Stimulated activated CD8-positive, alpha-beta memory T cell treated with anti-CD3 and anti-CD28 coated beads, Interleukin-7, amount 100 ng/mL, for 4 hours (primary cell): ENCODE data around the gene TTLL1.
"Not testable (repeated sequence)": the region's sequence is repeated elsewhere in the genome, so short reads cannot be mapped to it uniquely, and the experiment has no call there.

Experiments
- DNase-seq, 2 donors: peaks; one replicate each; pipeline ENCODE4 v3.0.0-alpha.2; 2020; ENCODE audit warnings: low read depth in 2 of 2

Gene TTLL1

DNA sequence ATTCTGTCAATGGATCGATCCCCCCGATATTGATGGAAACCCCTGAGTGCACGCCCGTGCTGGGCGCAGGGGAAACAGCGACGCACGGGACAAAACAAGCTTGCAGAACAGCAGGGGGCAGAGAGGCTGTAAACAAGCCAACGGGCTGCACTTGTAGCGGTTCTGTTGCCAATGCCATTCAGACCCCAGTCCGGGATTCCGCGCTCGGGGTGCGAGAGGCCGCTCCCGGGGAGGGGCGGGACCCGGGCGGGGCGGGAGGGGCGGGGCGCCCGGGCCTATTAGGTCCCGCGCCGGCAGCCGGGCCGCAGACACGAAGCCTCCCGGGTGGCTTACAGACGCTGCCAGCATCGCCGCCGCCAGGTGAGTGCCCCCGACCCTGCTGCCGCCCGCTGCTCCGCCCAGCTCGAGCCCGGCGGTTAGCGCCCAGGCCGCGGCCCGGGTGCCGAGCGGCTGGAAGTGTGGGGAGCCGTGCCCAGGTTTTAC is 21.3 kb upstream of the TTLL1 start, which contains the start of gene BIK:
TSS of gene BIK (plus strand) at position 307 of the 483 bp plus-strand sequence. CDS start 13,273 bp downstream, outside the sequence.
- DNase-seq = peak in 1 of 2 donors; percentile 30

DNA sequence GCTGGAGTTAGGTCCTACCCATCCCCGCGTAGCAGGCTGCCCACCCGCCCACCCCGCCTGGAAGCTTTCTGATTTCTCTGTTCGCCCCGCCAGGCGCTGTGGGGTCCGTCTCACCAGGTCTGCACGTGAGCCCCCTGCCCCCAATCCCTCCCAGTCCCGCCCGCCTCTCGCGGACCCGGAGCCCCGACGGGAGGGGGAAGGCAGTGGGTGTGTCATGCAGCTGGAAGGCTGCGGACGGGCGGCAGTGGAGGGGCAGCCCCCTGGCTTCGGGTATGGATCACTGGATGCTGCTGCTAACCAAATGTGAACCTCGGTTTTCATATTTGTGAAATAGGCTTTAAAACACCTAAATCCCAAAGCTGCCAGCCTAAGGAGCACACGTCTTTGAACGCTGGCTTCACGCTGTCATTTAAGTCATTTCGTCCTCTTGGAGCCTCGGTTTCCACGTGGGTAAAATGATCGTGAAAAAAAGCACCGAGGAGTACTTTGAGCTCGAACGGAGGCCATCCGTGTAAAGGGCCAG is 20.8 kb upstream of the TTLL1 start:
- DNase-seq = no peak

DNA sequence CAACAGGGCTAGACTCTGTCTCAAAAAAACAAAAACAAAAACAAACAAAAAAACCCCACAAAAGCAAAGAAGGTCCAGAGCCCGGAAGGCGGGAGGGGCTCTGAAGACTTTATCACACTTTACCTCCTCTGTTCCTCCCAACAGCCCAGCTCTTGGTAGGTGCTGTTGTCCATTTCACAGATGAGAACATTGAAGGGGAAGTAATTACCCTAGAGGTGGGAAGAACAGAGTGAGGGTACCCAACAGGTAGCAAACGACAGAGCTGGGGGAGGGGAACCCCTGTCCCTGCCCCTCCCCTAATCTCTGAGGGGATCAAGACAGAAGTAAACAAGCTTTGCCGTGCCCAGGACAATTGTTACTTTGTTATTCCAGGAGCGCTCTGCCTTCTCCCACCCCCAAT is 20.3 kb upstream of the TTLL1 start:
- DNase-seq = no peak

DNA sequence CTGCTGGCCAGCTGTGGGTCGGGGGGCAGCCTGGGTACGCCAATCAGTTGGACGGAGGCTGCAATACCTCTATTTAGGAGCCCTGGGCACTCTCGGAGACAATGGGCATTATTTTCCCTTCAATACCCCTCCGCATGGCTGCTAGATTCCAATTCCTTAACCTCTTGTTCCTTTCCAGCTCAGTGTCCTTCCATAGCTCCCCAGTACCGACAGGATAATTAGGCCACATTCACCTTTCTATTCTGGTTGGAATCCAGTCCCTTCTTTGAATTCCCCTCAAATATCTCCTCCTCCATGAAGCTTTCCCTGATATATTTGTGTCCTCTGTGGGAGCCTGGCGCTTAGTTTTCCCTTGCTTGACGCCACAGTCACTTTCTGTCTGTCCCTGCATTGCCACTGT is 17.1 kb upstream of the TTLL1 start:
- DNase-seq = no peak

DNA sequence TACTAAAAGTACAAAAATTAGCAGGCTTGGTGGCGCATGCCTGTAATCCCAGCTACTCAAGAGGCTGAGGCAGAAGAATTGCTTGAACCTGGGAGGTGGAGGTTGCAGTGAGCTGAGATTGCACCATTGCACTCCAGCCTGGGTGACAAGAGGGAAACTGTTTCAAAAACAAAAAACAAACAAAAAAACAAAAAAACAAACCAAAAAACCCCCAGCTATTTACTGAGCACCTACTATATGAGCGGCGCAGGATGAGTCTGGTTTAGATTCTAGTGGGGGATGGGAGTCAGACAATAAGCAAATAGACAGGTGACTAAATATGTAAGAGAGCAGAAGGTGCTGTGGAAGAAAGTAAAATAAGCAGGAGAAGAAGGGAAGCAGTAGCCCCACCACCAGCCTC is 15.8 kb upstream of the TTLL1 start:
- DNase-seq = not testable (repeated sequence)

DNA sequence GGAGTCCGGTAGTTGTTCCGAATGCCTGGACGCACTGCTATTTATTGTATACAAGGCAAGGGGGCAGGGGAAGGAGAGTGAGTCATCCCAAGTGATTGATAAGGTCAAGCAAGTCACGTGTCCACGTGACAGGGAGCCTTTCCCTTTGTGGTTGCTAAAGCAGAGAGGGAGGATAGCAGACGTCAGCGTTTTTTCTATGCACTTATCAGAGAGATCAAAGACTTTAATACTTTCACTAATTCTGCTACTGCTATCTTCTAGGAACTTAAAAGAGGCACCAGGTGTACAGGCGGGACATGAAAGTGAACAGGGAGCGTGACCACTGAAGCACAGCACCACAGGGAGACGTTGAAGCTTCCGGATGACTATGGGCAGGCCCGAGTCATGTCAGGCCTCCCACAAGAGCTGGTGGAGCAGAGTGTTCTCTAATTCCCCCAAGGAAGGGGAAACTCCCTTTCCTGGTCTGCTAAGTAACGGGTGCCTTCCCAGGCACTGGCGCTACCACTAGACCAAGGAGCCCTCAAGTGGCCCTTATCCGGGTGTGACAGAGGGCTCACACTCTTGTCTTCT is 14.9 kb upstream of the TTLL1 start:
- not testable (repeated sequence) for DNase-seq

DNA sequence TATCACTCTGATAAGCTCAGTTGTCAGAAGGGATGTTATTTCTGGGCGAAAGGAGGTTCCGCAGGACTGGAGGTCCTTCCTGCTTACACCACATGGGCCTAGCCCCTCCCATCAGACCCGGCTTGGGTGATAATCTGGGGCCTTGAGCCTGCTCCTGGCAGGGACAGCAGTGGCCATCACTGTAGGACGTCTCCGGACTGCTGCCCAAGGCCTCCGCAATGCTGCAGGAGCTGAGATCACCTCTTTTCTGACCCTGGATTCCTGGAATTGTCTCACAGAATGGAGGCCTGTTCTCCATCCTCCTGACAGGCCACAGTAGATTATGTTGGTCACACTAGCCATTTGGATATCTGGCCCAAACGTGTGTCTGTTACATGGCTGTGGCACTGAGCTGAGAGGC is 12.1 kb upstream of the TTLL1 start:
- no peak for DNase-seq

DNA sequence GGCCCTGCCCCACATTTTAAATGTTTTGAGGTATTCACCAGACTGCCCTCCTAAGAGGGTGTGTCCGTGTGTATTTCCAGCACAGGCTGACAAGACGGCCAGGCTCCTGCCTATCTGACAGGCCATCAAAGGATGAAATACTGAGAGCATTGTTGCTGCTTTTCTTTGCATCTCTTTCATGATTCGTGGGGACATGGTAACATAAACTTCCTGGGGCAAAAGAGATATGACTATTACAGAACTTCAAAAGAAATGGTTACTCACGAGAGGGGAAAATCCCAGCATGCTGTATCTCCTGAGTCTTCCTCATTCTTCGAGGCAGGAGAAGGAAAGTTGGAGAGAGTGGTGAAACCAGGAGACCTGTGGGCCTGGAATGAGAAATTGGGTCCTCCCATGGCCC is 11.0 kb upstream of the TTLL1 start:
- no peak for DNase-seq

DNA sequence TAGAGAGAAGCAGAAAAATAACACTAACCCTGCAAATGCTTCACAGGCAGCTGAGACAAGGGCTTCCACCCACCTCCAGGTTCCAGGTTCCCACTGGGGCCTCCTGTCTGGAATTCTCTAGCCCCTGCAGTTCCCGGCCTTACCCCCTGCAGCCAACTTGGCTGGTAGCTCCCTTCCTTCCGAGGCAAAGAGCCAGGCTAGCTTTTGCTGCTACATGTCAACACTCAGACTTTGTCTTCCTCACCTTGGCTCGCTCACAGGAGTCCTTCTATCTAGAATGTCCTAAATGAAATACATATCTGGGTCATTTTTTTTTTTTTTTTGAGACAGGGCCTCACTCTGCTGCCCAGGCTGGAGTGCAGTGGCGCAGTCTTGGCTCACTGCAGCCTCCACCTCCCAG is 9.9 kb upstream of the TTLL1 start:
- DNase-seq = no peak

DNA sequence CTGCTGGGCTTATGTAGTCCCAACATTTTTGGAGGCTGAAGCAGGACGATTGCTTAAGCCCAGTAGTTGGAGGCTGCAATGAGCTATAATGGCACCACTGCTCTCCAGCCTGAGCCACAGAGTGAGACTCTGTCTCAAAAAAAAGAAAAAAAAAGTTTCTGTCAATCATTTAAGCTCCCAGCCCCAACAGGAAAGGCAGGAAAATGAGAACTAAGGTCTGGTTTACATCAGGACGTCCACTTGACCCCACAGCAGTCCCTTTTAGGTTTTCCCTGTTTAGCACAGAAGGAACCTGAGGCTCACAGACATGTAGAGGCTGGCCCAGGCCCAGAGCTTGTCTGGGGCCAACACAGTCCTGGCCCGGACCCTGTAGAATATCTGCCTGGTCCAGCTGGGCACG is 9.2 kb upstream of the TTLL1 start:
- no peak for DNase-seq

DNA sequence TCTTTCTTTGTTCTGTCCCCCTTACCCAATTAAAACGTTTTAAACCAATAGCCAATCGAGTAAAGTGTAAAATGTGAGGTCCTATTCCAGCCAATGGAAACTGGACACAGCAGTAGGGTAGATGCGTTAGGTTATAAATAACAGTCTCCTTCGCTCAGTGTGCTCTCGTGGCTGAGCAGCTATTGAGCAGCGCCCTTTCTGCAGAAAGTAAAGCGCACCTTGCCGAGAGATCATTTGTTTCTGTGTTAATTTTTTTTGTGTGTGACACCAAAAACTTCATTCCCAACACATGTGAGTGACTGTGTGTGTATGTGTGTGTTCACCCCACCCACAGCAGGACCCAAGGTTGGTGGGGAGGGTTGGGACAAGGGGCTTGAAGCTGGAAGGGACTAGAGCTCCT is 7.2 kb upstream of the TTLL1 start:
- no peak for DNase-seq

DNA sequence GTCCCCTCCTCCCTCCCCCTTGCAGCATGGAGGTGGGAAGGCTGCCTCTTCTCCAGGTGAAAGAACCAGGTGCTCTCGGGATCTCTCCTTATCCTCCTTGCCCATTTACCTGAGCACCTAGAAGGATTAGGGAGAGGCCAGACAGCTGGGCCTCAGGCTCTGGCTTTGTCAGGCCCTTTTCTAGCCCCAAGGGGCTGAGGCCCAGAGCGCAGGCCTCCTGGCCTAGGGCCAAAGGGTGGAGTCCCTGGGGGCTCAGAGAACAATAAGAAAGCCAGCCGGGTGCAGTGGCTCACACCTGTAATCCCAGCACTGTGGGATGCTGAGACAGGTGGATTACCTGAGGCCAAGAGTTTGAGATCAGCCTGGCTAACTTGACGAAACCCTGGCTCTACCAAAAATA is 5.4 kb upstream of the TTLL1 start:
- no peak for DNase-seq

DNA sequence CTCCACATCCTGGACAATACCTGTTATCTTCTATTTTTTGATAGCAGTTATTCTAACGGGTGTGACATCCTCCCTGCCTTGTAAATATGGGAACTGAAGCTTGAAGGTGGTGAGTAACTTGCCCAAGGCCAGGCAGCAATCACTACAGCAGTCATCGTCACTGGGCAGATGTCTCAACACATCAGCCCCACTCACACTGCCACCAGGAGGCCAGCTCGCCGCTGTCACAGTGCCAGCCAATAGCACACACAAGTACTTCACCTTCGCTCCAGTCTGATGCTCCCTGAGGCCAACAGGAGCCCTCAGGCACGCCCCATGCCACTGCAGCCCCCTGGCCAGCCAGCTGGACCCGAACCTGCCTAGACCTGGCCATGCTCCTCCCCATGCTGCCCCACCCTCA is 4.9 kb upstream of the TTLL1 start:
- DNase-seq = no peak

DNA sequence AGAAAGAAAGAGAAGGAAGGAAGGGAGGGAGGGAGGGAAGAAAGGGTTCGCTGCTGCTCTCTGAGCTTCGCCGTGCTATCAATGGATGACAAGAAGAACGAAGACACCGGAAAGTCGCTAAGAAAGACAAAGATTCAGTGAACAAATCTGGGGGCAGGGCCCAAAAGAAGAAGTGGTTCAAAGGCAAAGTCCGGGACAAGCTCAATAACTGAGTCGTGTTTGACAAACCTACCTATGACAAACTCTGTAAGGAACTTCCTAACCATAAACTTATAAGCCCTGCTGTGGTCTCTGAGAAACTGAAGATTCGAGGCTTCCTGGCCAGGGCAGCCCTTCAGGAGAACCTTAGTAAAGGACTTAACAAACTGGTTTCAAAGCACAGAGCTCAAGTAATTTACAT is 2.9 kb upstream of the TTLL1 start:
- DNase-seq = no peak

DNA sequence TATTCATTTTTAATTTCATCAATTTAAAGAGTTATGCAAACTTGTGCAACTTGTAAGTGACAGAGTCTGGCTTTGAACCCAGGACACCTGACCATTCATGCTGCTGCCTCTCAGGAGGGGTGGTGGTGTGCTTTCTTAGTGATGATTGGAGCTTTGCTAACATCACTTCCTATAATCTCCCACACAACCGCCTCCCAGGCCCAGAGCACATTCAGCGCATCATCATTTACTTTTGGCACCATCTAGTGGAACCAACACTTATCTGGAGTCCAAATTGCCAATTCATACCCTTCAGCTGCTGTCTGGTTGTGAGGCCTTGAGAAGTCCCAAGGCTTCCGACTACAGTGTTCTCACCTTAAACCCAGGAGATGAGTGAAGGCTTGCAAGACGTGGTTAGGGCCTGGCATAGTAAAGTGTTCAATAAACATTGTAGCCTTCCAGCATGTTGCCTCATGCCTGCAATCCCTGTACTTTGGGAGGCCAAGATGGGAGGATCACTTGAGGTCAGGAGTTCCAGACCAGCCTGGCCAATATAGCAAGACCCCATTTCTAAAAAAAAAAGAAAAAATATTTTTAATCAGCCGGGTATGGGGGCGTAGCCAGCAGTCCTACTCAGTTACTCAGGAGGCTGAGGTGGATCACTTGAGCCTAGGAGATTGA is 1.1 kb upstream of the TTLL1 start:
- DNase-seq = peak in 1 of 2 donors; percentile 13

DNA sequence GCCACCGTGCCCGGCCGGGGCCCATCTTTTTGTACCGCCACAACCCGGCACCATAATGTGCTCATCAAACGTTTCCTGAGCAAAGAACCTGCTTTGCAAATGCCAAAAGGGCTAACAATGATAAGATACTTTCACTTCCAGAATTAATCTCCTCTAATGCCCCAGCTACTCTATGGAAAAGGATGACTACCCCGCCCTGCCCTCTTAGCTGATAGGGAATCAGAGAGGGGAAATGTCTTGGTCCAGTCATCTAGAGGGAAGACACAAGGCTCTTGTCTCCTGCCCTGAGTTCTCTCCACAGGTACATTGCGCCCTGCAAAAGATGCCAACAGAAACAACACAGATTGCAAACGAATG is 586 bp downstream of the TTLL1 start:
- DNase-seq = no peak

DNA sequence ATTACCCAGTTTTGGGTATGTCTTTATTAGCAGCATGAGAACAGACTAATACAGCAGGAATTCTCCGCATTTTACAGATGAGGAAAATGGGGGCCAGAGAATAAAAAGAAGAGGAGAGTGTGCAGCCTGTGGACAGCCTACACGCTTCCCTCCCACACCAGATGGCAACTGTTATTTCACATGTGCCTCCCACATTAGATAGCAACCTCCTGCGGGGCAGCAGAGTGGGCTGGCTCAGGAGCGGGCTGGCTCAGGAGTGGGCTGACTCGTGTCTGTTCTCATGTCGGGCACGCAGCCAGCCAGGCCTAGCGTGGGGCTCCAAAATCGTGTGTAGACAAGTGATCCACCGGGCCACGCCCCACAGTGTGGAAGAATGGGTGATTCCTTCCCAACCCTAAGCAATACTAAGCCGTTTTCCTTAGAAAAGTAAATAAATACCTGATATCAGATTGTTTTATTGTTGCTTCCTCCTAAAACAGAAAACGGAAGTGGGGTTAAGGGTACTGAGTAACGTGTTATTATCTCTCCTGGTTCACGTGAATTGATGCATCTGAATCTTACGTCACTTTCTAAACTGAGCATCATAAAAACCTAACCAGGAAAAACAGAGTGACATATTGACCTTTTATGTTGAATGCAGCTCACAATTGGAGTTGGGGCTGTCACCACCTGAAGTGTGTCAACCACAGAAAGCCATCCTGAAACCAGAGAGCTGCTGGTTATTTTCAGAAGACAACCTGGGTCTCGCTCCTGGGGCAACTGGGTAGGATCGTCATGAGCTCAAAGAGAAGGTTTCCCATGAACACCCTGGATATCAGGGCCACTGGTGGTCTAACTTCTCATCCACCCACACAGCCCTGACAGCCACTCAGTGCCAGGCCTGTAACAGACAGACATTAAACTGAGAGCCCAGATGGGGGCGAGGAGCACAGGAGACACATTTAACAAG is 3.3 kb downstream of the TTLL1 start:
- no peak for DNase-seq

DNA sequence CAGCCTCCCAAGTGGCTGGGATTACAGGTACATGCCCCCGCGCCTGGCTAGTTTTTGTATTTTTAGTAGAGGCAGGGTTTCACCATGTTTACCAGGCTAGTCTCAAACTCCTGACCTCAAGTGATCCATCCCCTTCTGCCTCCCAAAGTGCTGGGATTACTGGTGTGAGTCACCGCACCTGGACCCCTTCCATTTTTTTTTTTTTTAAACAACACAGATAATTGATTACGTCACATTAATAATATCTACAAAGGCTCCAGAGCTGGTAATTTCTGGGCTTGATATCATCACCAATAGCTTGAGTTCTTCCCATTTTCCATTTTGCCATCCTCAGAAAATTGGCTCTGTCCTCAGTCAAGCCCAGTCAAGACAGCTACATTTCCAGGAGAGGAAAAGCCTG is 7.2 kb downstream of the TTLL1 start:
- DNase-seq = no peak

DNA sequence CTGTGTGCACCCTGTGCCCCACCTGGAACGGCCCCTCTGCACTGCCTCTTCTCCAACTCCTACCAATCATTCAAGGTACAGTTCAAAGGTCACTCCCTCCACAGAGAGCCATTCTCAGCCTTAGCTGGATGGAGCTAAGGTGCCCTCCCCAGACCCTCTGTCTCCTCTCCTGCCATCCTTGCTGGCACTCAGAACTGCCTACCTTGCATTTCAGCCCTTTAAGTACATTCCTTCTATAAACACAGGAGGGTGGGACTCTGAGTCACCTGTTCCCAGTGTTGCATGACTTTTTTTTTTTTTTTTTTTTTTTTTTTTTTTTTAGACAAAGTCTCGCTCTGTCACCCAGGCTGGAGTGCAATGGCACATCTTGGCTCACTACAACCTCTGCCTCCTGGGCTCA is 8.6 kb downstream of the TTLL1 start:
- no peak for DNase-seq

DNA sequence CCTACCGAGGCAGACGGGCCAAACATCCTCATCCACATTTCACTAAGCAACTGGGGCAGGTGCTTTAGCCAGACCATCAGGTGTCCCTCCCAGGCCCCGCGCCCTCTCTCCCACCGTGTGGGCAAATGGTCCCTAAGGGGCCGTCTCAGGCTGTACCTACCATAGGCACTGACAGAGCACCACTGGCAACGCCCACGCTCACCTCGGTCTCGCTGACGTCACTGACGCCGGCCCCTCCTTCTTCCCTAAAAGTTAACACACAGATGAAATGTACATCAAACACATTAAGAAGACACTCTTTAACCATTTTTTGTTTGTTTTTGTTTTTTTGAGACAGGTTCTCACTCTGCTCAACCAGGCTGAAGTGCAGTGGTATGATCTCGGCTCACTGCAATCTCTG is 9.4 kb downstream of the TTLL1 start:
- no peak for DNase-seq

DNA sequence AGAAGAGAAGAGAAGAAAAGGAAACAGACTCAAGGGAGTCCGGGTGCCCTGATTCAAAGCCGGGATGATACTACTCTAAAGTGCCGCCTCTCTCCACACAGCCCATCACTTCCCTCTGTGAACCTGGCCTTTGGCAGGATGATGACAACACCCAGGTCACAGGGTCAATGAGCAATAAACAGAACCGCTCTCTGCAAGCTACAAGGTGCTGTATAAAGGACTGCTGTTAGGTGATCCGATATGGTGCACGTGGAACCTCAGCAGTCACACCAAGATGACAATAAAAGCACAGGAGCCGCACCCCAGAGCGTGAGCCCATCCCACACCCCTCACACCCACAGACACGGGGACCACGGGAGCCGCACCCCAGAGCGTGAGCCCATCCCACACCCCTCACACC is 10.7 kb downstream of the TTLL1 start:
- no peak for DNase-seq

DNA sequence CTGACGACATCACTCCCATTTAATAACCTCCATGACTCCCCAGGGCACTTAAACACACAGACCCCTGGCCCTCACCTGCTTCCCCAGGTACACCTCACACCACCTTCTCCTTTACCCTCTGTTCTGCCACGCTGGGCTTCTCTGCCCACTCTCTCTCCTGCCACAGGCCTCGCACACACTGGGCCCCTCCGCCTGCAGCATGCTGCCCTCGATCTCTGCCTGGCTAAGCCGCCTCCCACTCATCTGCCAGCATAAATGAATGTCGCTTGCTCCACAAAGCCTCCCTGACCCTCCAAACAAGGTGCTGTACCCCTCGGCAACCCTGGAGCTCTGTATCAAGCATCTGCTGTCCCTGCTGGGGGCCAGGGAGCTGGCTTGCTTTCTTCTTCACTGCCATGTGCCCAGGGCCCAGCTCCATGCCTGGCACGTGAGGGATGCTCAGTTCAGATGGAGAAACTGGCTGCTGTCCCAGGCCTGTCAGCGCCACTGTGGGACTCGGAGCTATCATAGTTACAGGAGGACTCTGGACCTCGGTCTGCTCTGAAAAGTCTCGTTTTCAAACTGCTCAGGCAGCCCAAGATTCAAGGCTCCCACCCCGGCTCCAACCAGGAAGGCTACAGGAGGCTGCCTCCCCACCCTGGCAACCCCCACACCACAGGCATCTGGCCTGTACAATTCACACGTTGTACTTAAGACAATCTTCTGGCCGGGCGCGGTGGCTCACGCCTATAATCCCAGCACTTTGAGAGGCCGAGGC is 11.9 kb downstream of the TTLL1 start:
- no peak for DNase-seq
